GM12891 (cell line): Measurements from ENCODE around the gene PPP1R11.

Experiments used
- PAX5 ChIP-seq: IDR thresholded peaks from 2 replicates; pipeline ENCODE4 v1.6.1; 2011; ENCODE audit warnings: low read length, moderate library complexity, mild to moderate bottlenecking; ENCODE audit not compliant: insufficient read depth, severe bottlenecking
- POLR2A ChIP-seq: IDR thresholded peaks from 2 replicates; pipeline ENCODE4 v1.6.1; 2011; ENCODE audit warnings: low read depth, low read length, control low read depth
- POLR2AphosphoS5 ChIP-seq: IDR thresholded peaks from 2 replicates; pipeline ENCODE4 v1.6.1; 2011; ENCODE audit warnings: low read depth, low read length, control low read depth
- POU2F2 ChIP-seq: IDR thresholded peaks from 2 replicates; pipeline ENCODE4 v1.6.1; 2011; ENCODE audit warnings: low read depth, mild to moderate bottlenecking, control low read depth, low read length, moderate library complexity
- SPI1 ChIP-seq: IDR thresholded peaks from 2 replicates; pipeline ENCODE4 v1.6.1; 2011; ENCODE audit warnings: low read depth, low read length, control low read depth
- TAF1 ChIP-seq: IDR thresholded peaks from 2 replicates; pipeline ENCODE4 v1.6.1; 2011; ENCODE audit warnings: low read depth, low read length, control low read depth

DNA sequence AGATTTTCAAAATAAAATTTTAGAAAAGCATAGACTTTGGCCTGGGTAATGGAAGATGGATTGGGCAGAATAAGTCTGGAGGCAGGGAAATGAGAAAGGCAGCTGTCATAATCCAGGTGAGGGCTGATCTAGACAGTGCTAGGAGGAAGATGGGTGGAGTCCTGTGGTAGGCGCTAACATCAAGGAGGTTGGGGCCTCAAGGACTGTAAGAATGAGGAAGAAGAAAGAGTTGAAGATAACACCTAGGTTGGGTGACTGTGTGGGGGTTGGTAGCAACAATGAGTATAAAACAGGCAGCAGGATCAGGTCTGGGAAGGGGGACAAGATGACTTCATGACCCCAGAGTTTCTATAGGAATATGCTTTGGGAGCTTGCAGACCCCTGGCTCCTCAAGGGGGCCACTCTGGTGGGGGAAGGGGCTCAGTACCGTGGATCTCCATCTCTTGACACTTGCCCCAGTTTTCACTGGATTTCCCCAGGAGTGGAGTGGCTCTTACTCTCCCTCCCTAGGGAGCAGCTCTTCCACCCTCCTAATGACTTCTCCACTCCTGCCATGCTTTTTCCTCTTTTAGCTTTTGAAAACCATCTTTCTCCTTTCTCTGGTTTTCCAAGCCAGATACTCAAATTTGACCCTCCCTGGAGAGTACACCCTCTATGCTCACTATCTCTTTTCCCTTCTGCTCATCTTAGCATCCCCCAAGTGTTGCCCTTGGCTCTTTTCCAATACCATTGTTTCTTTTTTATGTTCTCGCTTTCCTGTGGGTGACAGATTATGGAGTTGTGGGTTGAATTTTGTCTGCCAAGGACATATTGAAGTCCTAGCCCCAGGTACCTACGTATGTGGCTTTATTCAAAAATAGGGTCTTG, 31.1 kb downstream of the PPP1R11 start:
- TF ChIP-seq POLR2AphosphoS5 (no peak), TAF1 (no peak), POLR2A (no peak), POU2F2 (no peak), SPI1 (no peak), PAX5 (no peak)
